HG03095 (cell line): ENCODE measurements around the gene PCDH19.

Experiments
- ATAC-seq: cut with Tn5 transposase; IDR thresholded peaks from one replicate; pipeline ENCODE4 v1.9.1; 2021; ENCODE audit warnings: moderate library complexity; ENCODE audit not compliant: unreplicated experiment

PCDH19 gene

GRCh38 chrX:100405424-100405823 lies 4.6 kb downstream of the PCDH19 start:
- ATAC-seq: no peak

GRCh38 chrX:100404851-100405250 lies 5.2 kb downstream of the PCDH19 start:
- ATAC-seq: no peak

- ATAC-seq: no peak
Observed at GRCh38 chrX:100395781-100396180, 14.3 kb downstream of the PCDH19 start.

GRCh38 chrX:100381619-100382018 lies 28.5 kb downstream of the PCDH19 start:
- ATAC-seq: no peak

- no peak for ATAC-seq
Observed at GRCh38 chrX:100379388-100379986, 30.6 kb downstream of the PCDH19 start.

GRCh38 chrX:100377826-100378225 lies 32.2 kb downstream of the PCDH19 start:
- no peak for ATAC-seq

- ATAC-seq: no peak
Observed at GRCh38 chrX:100376576-100376975, 33.5 kb downstream of the PCDH19 start.

- ATAC-seq: no peak
Observed at GRCh38 chrX:100373673-100374072, 36.4 kb downstream of the PCDH19 start.

- no peak for ATAC-seq
Observed at GRCh38 chrX:100368167-100368566, 41.9 kb downstream of the PCDH19 start.

GRCh38 chrX:100363896-100364295 lies 46.2 kb downstream of the PCDH19 start:
- no peak for ATAC-seq

- ATAC-seq: no peak
Observed at GRCh38 chrX:100358766-100359165, 51.3 kb downstream of the PCDH19 start.

GRCh38 chrX:100356351-100356896 lies 53.6 kb downstream of the PCDH19 start:
- no peak for ATAC-seq

GRCh38 chrX:100355680-100356079 lies 54.4 kb downstream of the PCDH19 start:
- ATAC-seq: no peak

- no peak for ATAC-seq
Observed at GRCh38 chrX:100353326-100353725, 56.7 kb downstream of the PCDH19 start.

- ATAC-seq: no peak
Observed at GRCh38 chrX:100350704-100351489, 59.2 kb downstream of the PCDH19 start.

- ATAC-seq: no peak
Observed at GRCh38 chrX:100349391-100349790, 60.7 kb downstream of the PCDH19 start.

GRCh38 chrX:100341142-100341510 lies 68.9 kb downstream of the PCDH19 start:
- no peak for ATAC-seq

- no peak for ATAC-seq
Observed at GRCh38 chrX:100340491-100341141, 69.5 kb downstream of the PCDH19 start.

GRCh38 chrX:100328351-100328750 lies 81.7 kb downstream of the PCDH19 start:
- ATAC-seq: no peak

- no peak for ATAC-seq
Observed at GRCh38 chrX:100319716-100320115, 90.4 kb downstream of the PCDH19 start.

GRCh38 chrX:100316987-100317386 lies 93.1 kb downstream of the PCDH19 start:
- ATAC-seq: no peak

GRCh38 chrX:100315566-100315965 lies 94.5 kb downstream of the PCDH19 start:
- no peak for ATAC-seq
